Amniotic epithelial cell (primary cell): ENCODE measurements around the gene FGA.
A peak's percentile ranks its signal among the peaks of the same experiment; 100 is the strongest.

Experiments
- DNase-seq: peaks from one replicate; pipeline ENCODE4 v3.0.0-alpha.2; 2010; ENCODE audit warnings: low read depth

Gene FGA

GRCh38 chr4:154578919-154579318, 11.6 kb downstream of the FGA start:
- no peak for DNase-seq

DNA sequence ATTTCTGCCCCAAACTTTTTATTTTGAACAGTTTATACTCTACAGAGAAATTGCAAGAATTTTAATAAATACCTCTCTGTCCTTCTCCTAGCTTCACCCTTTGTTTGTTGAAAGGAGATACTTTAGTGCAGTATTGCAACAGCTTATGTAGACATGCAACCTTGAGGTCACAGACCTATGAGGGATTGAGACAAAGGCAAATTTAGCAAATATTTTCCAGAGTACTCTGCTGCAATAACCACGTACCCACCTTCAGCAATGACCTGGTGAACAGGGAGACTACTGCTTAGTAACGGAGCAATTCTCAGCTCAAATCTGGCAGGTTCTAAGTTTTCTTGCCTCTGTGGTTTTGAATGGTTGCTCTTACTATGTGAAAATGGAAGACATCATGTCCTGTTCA, 13.2 kb downstream of the FGA start:
- DNase-seq = peak; percentile 19

GRCh38 chr4:154574311-154574710, 16.2 kb downstream of the FGA start:
- DNase-seq = no peak

- no peak for DNase-seq
Measured at GRCh38 chr4:154573190-154573870, 17.2 kb downstream of the FGA start.

DNA sequence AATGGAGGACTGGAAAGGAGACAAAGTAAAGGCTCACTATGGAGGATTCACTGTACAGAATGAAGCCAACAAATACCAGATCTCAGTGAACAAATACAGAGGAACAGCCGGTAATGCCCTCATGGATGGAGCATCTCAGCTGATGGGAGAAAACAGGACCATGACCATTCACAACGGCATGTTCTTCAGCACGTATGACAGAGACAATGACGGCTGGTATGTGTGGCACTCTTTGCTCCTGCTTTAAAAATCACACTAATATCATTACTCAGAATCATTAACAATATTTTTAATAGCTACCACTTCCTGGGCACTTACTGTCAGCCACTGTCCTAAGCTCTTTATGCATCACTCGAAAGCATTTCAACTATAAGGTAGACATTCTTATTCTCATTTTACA, 21.0 kb downstream of the FGA start:
- no peak for DNase-seq

GRCh38 chr4:154569028-154569427, 21.5 kb downstream of the FGA start:
- no peak for DNase-seq

DNA sequence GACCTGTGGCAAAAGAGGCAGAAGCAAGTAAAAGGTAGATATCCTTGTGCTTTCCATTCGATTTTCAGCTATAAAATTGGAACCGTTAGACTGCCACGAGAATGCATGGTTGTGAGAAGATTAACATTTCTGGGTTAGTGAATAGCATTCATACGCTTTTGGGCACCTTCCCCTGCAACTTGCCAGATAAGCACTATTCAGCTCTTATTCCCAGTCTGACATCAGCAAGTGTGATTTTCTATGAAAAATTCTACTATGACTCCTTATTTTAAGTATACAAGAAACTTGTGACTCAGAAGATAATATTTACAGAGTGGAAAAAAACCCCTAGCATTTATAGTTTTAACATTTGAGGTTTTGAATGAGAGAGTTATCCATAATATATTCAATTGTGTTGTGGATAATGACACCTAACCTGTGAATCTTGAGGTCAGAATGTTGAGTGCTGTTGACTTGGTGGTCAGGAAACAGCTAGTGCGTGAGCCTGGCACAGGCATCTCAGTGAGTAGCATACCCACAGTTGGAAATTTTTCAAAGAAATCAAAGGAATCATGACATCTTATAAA, 23.8 kb downstream of the FGA start:
- DNase-seq = no peak

- DNase-seq = no peak
Measured at GRCh38 chr4:154565704-154566103, 24.8 kb downstream of the FGA start.

GRCh38 chr4:154564311-154564710, 26.2 kb downstream of the FGA start:
- DNase-seq = no peak

- DNase-seq = no peak
Measured at GRCh38 chr4:154562697-154563254, 27.8 kb downstream of the FGA start, which contains the start of gene FGB. Gene FGB, plus strand, starts transcription at chr4:154563011. Its CDS starts 8 bp downstream, at chr4:154563019.

- DNase-seq = peak; percentile 93
Measured at GRCh38 chr4:154560824-154561231, 29.7 kb downstream of the FGA start.

GRCh38 chr4:154560419-154560801, 30.1 kb downstream of the FGA start:
- DNase-seq = no peak

DNA sequence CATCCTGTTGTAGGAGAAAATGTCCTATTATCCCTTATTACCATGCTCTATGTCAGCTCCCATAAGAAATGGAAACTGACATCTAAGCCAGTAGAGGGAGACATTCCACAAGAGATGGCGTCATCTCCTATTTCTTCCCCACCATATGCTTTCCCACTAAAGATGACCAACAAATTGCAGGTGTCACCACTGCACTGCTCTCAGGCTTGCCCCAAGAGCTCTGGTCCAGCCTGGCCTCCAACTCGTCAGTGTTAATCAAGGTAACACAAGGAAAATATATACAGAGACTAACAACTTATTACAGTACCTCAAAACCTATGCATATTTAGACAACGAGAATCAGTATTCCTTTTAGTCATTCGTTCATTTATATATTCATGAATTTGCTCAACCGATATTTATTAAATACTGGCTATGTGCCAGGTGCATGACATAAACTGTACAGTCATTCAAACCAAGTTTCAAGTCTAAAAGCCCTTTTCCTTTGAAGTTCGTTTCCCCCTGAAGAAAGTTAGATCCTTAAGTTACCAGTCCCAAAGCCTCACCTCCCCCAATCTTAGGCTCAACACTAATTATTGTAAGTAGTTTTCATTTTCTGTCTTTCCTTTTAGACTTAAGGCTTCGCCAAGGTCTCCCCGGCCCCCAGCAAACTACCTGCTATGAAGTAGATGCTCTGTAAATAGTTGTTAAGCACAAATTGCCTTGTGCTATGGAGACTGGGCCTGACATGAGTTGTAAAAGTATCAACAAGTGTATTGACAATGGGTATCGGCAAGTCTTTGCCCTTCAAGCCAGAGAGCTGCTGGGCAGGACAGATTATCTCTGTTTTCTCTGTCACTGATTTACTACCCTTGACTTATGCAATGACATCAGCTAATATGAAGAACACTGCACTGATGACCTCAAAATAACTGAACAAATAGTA, 30.8 kb downstream of the FGA start:
- peak; percentile 70 for DNase-seq

- no peak for DNase-seq
Measured at GRCh38 chr4:154559141-154559493, 31.4 kb downstream of the FGA start.

- peak; percentile 79 for DNase-seq
Measured at GRCh38 chr4:154551872-154552686, 38.5 kb downstream of the FGA start.

- peak; percentile 84 for DNase-seq
Measured at GRCh38 chr4:154549894-154550790, 40.4 kb downstream of the FGA start, which contains the start of gene PLRG1. Gene PLRG1, minus strand, starts transcription at chr4:154550400. Its CDS starts 92 bp downstream, at chr4:154550308.

GRCh38 chr4:154545689-154546088, 44.9 kb downstream of the FGA start:
- no peak for DNase-seq

DNA sequence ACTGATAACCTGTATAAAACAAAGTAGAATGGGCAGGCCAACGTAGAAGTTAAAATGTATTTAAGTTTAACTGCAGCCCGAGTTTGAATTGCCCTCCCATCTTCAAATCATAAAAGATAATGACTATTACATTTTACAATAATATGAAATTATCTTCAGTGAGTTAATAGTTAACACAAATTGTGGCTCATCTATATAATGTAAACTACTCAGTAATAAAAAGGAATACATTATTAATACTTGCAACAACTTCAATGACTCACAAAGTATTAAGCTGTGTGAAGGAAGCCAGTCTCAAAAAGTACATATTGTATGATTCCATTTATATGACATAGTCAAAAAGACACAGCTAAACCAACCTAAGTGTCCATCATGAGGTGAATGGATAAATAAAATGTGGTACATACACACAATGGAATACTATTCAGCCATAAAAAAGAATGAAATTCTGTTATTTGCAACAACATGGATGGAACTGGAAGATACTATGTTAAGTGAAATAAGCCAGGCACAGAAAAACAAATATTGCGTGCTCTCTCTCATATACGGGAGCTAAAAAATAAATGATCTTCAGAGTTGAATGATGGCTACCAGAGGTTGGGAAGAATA, 48.2 kb downstream of the FGA start:
- no peak for DNase-seq
